ENCODE data around the gene KRT6A. TPM values are rescaled to one million over a fixed set of nuclear protein-coding genes. Genes with fewer than 3 reads are reported as not detected.
A peak's percentile ranks its signal among the peaks of the same experiment; 100 is the strongest.
"Not testable (repeated sequence)": the region's sequence is repeated elsewhere in the genome, so short reads cannot be mapped to it uniquely, and the experiment has no call there.

Gene KRT6A
- total RNA-seq, 5 donors from 2014 or later (not counting 1 experiment from before 2014, with no cell fraction given) = not detected

DNA sequence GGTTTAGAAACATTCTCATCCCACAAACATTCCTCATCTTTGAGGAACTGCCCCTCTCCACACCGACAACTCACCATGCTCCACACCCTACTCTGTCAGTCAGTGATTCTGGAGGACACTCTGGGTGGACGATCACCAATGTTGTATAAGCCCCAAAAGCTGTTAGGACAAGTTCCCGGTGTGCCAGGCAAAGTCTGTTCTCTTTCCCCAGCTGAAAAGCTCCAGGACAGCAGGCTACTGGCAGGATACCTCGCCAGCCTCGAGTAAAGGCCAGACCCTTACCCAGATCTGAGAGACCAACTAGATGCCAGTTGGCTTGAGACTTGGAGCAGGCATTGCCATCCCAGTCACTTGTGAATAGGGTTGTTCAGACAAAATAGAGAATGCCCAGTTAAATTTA lies 15.2 kb upstream of the KRT6A start:
- H3K9me3 ChIP-seq = no peaks in the 10 kb centered on the region
- H3K4me1 ChIP-seq (ENCODE audit: control insufficient read depth in 1 of 2, extremely low read depth in 1 of 2, insufficient read depth in 2 of 2, low read length in 2 of 2) = peaks cover 0 to 3% of the 10 kb centered on the region in 2 experiments
- no peak overlapping the region for H3K27ac ChIP-seq (ENCODE audit: low read length)
- 68% methylated on average over 4 of the region's 5 CpGs for WGBS (ENCODE audit: insufficient coverage)
- no peak for ATAC-seq (replicated peaks in 1 of 4)
- Mint-ChIP-seq H3K9me3 (peaks cover 0 to 9% (median 6%) of the 10 kb centered on the region in 3 donors), H3K36me3 (no peaks in the 10 kb centered on the region), H3K4me1 (peaks cover 0 to 6% (median 0%) of the 10 kb centered on the region in 3 donors), H3K4me3 (no peak overlapping the region), H3K27me3 (peaks cover 30 to 41% of the 10 kb centered on the region in 2 donors), H3K27ac (no peak overlapping the region)
- H3K4me3 ChIP-seq (ENCODE audit: control insufficient read depth in 1 of 2, extremely low read depth in 1 of 2, low read length in 1 of 2) = no peak overlapping the region
- ChIA-PET POLR2A (no interaction called here), CTCF (interaction anchor here in 1 of 2 donors (1.0 kb wide), 1 partner anchor 370 kb away, joined by 6 read pairs; no protein-coding TSS in a partner anchor)
- no peaks in the 10 kb centered on the region for H3K36me3 ChIP-seq (ENCODE audit: control insufficient read depth in 2 of 2, extremely low read depth in 1 of 2, insufficient read depth in 1 of 2, low read length in 1 of 2)
- no peak for DNase-seq
- peaks cover 6 to 15% of the 10 kb centered on the region in 2 experiments for H3K27me3 ChIP-seq (replicated peaks in 1 of 2; ENCODE audit: control insufficient read depth in 2 of 2, extremely low read depth in 1 of 2, insufficient read depth in 2 of 2, low read length in 1 of 2)

DNA sequence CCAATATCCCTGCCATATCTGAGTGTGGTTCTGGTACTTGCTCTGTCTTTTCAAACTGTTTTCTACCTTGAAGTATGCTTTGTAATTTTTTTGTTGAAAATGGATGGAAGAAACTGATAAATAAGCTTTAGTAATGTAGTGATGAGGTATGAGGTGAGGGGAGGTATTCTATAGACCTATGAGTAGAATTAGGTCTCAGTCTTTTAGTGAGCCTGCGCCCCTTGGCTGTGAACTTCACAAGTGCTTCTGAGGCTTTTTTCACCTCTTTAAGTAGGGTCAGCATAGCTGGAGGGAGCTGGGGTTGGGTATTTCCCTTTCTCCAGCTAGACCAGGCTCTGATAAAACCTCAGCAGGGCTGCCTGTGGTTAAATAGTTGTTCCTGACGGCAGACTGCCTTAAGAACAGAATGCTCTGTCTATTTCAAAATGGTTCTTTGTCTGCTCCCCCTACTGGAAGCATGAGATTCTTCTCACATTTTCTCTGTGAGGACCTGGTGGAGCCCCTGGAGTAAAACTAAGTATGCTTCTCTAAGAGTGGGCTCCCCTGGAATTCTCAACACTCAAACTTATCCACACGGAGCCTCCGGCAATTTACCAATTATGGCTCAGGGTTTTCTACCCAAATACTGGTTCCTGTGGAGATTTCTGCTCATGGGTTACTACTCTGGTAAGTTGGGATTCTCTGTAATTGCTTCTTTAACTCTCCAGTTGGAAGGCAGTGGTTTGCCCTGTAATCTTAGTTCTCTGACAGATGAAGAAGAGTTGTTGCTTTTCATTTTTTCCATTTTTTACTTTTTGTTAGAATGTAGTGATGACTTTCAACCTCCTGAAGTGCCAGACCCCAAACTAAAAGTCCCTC lies 14.0 kb upstream of the KRT6A start:
- Mint-ChIP-seq H3K27me3 (peaks cover 30 to 41% of the 10 kb centered on the region in 2 donors), H3K4me1 (peaks cover 0 to 6% (median 0%) of the 10 kb centered on the region in 3 donors), H3K27ac (no peak overlapping the region), H3K9me3 (peaks cover 0 to 9% (median 6%) of the 10 kb centered on the region in 3 donors), H3K36me3 (no peaks in the 10 kb centered on the region), H3K4me3 (no peak overlapping the region)
- ChIA-PET POLR2A (interaction anchor here in 1 of 2 donors (0.7 kb wide), 1 partner anchor 264 kb away, joined by 3 read pairs; no protein-coding TSS in a partner anchor), CTCF (interaction anchor here in 1 of 2 donors (1.0 kb wide), 1 partner anchor 372 kb away, joined by 6 read pairs; no protein-coding TSS in a partner anchor)
- H3K4me3 ChIP-seq (ENCODE audit: control insufficient read depth in 1 of 2, extremely low read depth in 1 of 2, low read length in 1 of 2) = no peak overlapping the region
- no peak overlapping the region for H3K27ac ChIP-seq (ENCODE audit: low read length)
- H3K4me1 ChIP-seq (ENCODE audit: control insufficient read depth in 1 of 2, extremely low read depth in 1 of 2, insufficient read depth in 2 of 2, low read length in 2 of 2) = peaks cover 0 to 3% of the 10 kb centered on the region in 2 experiments
- H3K9me3 ChIP-seq = no peaks in the 10 kb centered on the region
- H3K27me3 ChIP-seq (replicated peaks in 1 of 2; ENCODE audit: control insufficient read depth in 2 of 2, extremely low read depth in 1 of 2, insufficient read depth in 2 of 2, low read length in 1 of 2) = peaks cover 4 to 9% of the 10 kb centered on the region in 2 experiments
- peak; percentile 36 to 54 (median 48) for ATAC-seq (replicated peaks in 1 of 4)
- peak in 3 of 35 experiments; percentile 2 to 52 (median 21) for DNase-seq
- no CpG with 5 or more reads among the region's 4 CpGs for WGBS (ENCODE audit: insufficient coverage)
- no peaks in the 10 kb centered on the region for H3K36me3 ChIP-seq (ENCODE audit: control insufficient read depth in 2 of 2, extremely low read depth in 1 of 2, insufficient read depth in 1 of 2, low read length in 1 of 2)

DNA sequence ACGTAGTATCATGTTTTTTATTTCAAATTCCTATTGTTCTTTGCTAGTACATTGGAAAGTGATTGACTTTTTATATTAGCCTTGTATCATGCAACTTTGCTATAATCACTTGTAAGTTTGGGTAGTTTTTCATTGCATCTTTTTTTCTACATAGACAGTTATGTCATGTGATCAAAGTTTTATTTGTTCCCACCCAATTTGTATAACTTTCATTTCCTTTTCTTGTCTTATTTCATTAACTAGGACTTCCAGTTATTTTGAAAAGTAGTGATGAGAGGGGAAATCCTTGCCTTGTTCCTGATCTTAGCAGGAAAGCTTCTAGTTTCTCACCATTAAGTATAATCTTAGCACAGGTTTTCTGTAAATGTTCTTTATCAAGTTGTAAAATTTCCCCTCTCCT lies 9.8 kb upstream of the KRT6A start:
- no peaks in the 10 kb centered on the region for H3K36me3 ChIP-seq (ENCODE audit: control insufficient read depth in 2 of 2, extremely low read depth in 1 of 2, insufficient read depth in 1 of 2, low read length in 1 of 2)
- Mint-ChIP-seq H3K9me3 (peaks cover 0 to 2% (median 0%) of the 10 kb centered on the region in 3 donors), H3K27ac (no peak overlapping the region), H3K36me3 (no peaks in the 10 kb centered on the region), H3K27me3 (peaks cover 24 to 47% of the 10 kb centered on the region in 2 donors), H3K4me1 (peaks cover 0 to 6% (median 0%) of the 10 kb centered on the region in 3 donors), H3K4me3 (no peak overlapping the region)
- H3K4me3 ChIP-seq (ENCODE audit: control insufficient read depth in 1 of 2, extremely low read depth in 1 of 2, low read length in 1 of 2) = no peak overlapping the region
- ChIA-PET CTCF (no interaction called here), POLR2A (no interaction called here)
- H3K27ac ChIP-seq (ENCODE audit: low read length) = no peak overlapping the region
- ATAC-seq (replicated peaks in 1 of 4) (no peak), DNase-seq (no peak)
- peaks cover 0 to 3% of the 10 kb centered on the region in 2 experiments for H3K4me1 ChIP-seq (ENCODE audit: control insufficient read depth in 1 of 2, extremely low read depth in 1 of 2, insufficient read depth in 2 of 2, low read length in 2 of 2)
- H3K27me3 ChIP-seq (replicated peaks in 1 of 2; ENCODE audit: control insufficient read depth in 2 of 2, extremely low read depth in 1 of 2, insufficient read depth in 2 of 2, low read length in 1 of 2) = peaks cover 2 to 6% of the 10 kb centered on the region in 2 experiments
- no CpG with 5 or more reads among the region's 1 CpG for WGBS (ENCODE audit: insufficient coverage)
- H3K9me3 ChIP-seq = no peaks in the 10 kb centered on the region

DNA sequence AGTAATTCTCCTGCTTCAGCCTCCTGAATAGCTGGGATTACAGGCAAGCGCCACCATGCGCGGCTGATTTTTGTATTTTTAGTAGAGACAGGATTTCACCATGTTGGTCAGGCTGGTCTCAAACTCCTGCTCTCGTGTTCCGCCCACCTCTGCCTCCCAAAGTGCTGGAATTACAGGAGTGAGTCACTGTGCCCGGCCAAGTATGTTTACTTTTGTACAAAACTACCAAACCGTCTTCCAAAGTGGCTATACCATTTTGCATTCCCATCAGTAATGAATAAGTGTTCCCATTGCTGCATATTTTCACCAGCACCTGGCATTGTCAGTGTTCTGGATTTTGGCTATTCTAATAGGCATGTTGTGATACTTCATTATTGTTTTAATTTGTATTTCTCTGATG lies 8.4 kb upstream of the KRT6A start:
- WGBS (ENCODE audit: insufficient coverage) = 91% methylated on average over 4 of the region's 7 CpGs
- H3K36me3 ChIP-seq (ENCODE audit: control insufficient read depth in 2 of 2, extremely low read depth in 1 of 2, insufficient read depth in 1 of 2, low read length in 1 of 2) = no peaks in the 10 kb centered on the region
- ChIA-PET CTCF (no interaction called here), POLR2A (no interaction called here)
- Mint-ChIP-seq H3K4me3 (no peak overlapping the region), H3K36me3 (no peaks in the 10 kb centered on the region), H3K9me3 (peaks cover 0 to 2% (median 0%) of the 10 kb centered on the region in 3 donors), H3K4me1 (no peaks in the 10 kb centered on the region), H3K27me3 (peaks cover 18 to 37% of the 10 kb centered on the region in 2 donors), H3K27ac (no peak overlapping the region)
- DNase-seq (no peak), ATAC-seq (replicated peaks in 1 of 4) (no peak)
- no peak overlapping the region for H3K4me3 ChIP-seq (ENCODE audit: control insufficient read depth in 1 of 2, extremely low read depth in 1 of 2, low read length in 1 of 2)
- no peaks in the 10 kb centered on the region for H3K4me1 ChIP-seq (ENCODE audit: control insufficient read depth in 1 of 2, extremely low read depth in 1 of 2, insufficient read depth in 2 of 2, low read length in 2 of 2)
- H3K27ac ChIP-seq (ENCODE audit: low read length) = no peak overlapping the region
- peaks cover 2 to 6% of the 10 kb centered on the region in 2 experiments for H3K27me3 ChIP-seq (replicated peaks in 1 of 2; ENCODE audit: control insufficient read depth in 2 of 2, extremely low read depth in 1 of 2, insufficient read depth in 2 of 2, low read length in 1 of 2)
- H3K9me3 ChIP-seq = no peaks in the 10 kb centered on the region

DNA sequence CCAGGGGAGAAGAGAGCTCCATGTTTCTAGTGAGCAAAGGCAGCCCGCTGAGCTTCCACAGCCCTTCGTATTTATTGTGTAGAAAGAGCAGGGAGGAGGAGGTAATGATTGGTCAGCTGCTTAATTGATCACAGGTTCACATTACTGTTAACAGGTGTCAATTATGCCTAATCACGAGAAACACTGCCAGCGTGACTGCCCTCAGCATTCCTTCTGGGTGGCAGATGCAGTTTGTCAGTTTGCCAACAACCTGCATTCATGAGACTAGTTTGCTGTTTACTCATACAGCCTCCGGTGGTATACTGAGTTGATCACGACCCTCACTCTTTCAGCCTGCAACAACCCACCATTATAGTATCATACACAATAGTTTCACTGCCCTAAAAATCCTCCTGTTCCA lies 7.5 kb upstream of the KRT6A start:
- H3K36me3 Mint-ChIP-seq; H3K4me3 Mint-ChIP-seq; H3K27ac ChIP-seq (ENCODE audit: low read length); DNase-seq; H3K9me3 Mint-ChIP-seq; H3K27me3 ChIP-seq (replicated peaks in 1 of 2; ENCODE audit: control insufficient read depth in 2 of 2, extremely low read depth in 1 of 2, insufficient read depth in 2 of 2, low read length in 1 of 2); ATAC-seq (replicated peaks in 1 of 4); H3K27ac Mint-ChIP-seq; H3K4me1 ChIP-seq (ENCODE audit: control insufficient read depth in 1 of 2, extremely low read depth in 1 of 2, insufficient read depth in 2 of 2, low read length in 2 of 2); H3K4me1 Mint-ChIP-seq; H3K36me3 ChIP-seq (ENCODE audit: control insufficient read depth in 2 of 2, extremely low read depth in 1 of 2, insufficient read depth in 1 of 2, low read length in 1 of 2); POLR2A ChIA-PET; H3K9me3 ChIP-seq; H3K4me3 ChIP-seq (ENCODE audit: control insufficient read depth in 1 of 2, extremely low read depth in 1 of 2, low read length in 1 of 2): not testable (repeated sequence)
- 77% methylated on average over 6 of the region's 6 CpGs for WGBS (ENCODE audit: insufficient coverage)
- H3K27me3 Mint-ChIP-seq = peaks cover 10 to 28% of the 10 kb centered on the region in 2 donors
- CTCF ChIA-PET = interaction anchor here in 1 of 2 donors (0.8 kb wide), 1 partner anchor 671 kb away, joined by 3 read pairs; no protein-coding TSS in a partner anchor

DNA sequence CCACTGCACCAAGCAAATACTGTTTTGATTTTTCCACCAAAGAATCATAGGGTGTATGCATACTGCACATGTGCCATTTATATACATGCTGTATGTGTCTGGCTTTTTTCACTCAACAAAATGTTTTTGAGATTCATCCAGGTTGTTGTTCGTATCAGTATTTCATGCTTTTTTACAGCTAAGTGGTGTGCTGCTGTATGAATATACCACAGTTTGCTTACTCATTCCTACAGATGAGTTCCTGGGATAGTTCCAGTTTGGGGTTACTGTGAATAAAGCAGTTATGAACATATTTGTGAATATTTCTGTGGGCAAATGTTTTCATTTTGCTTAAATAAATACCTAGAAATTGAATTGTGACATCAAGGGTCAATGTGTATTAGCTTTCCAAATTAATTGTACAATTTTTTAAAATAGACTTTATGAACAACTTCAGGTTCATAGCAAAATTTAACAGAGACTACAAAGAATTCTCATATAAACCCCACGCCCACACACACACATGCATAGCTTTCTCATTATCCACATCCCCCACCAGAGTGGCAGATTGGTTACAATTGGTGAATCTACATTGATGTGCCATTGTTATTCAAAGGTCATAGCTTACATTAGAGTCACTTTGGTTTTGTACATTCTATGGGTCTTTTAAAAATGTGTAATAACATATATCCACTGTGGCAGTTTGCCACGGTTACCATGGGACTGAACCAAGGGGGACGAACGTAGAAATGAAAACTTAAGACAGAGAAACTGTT lies 6.9 kb upstream of the KRT6A start:
- Histone ChIP-seq H3K4me1 (ENCODE audit: control insufficient read depth in 1 of 2, extremely low read depth in 1 of 2, insufficient read depth in 2 of 2, low read length in 2 of 2) (no peaks in the 10 kb centered on the region), H3K27ac (ENCODE audit: low read length) (no peak overlapping the region), H3K9me3 (no peaks in the 10 kb centered on the region), H3K4me3 (ENCODE audit: control insufficient read depth in 1 of 2, extremely low read depth in 1 of 2, low read length in 1 of 2) (no peak overlapping the region), H3K27me3 (replicated peaks in 1 of 2; ENCODE audit: control insufficient read depth in 2 of 2, extremely low read depth in 1 of 2, insufficient read depth in 2 of 2, low read length in 1 of 2) (peaks cover 0 to 6% of the 10 kb centered on the region in 2 experiments), H3K36me3 (ENCODE audit: control insufficient read depth in 2 of 2, extremely low read depth in 1 of 2, insufficient read depth in 1 of 2, low read length in 1 of 2) (no peaks in the 10 kb centered on the region)
- ChIA-PET CTCF (interaction anchor here in 1 of 2 donors (0.8 kb wide), 1 partner anchor 670 kb away, joined by 3 read pairs; no protein-coding TSS in a partner anchor), POLR2A (no interaction called here)
- no peaks in the 10 kb centered on the region for H3K36me3 Mint-ChIP-seq
- H3K4me3 Mint-ChIP-seq = no peak overlapping the region
- peaks cover 0 to 2% (median 0%) of the 10 kb centered on the region in 3 donors for H3K9me3 Mint-ChIP-seq
- peaks cover 10 to 22% of the 10 kb centered on the region in 2 donors for H3K27me3 Mint-ChIP-seq
- H3K4me1 Mint-ChIP-seq = peaks cover 0 to 4% (median 1%) of the 10 kb centered on the region in 3 donors
- no peak overlapping the region for H3K27ac Mint-ChIP-seq
- DNase-seq = no peak
- WGBS (ENCODE audit: insufficient coverage) = 60% methylated on average over 2 of the region's 5 CpGs
- no peak for ATAC-seq (replicated peaks in 1 of 4)
